GM19372 (cell line): ENCODE data around the gene PRKD2.

ENCODE experiments used
- ATAC-seq: cut with Tn5 transposase; IDR thresholded peaks from one replicate; pipeline ENCODE4 v1.9.1; 2021; ENCODE audit warnings: mild to moderate bottlenecking, low read depth, moderate library complexity; ENCODE audit not compliant: unreplicated experiment

Gene PRKD2

DNA sequence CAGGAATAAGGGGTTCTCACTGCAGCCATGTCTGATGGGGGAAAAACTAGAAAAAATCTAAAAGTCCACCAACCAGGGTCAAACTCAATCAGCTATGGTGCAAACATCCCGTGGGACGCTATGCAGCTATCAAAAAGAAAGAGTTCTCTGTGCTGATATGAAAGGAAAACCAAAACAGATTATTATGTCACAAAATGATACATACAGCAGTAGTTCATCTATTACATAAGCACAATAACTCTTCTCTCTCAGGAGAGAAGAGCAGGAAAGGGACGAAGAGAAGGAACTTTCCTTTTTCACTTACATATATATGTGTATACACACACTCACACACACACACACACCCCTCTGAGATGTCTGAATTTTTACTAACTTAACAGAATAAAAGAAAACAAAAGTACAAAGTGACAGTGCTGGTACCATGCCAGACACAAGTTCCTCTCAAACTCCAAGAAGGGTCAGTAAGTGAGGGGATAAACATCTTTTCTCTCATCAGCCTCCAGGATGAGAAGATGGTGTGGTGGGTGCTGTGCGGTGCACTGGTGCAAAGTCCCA is 26.1 kb upstream of the PRKD2 start:
- no peak for ATAC-seq

DNA sequence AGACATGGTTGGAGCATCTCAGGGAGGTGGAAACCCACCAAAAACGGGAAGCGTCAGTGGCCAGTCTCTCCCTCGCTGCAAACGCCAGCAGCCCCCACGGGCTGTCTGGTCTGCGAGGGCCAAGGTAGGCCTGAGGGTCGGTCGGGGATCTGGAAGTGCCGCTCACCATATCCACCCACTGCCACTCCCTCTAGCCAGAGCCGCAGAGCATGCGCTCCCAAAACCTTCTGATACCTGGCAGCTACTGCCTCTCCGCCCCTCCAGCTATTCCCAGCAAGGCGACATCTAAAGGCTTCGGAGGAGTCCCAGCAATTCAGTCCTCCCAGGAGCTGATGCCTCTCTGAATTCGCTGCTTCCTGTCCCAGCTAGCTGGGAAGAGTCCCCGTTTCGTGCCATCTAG is 24.5 kb upstream of the PRKD2 start:
- ATAC-seq, result no peak

DNA sequence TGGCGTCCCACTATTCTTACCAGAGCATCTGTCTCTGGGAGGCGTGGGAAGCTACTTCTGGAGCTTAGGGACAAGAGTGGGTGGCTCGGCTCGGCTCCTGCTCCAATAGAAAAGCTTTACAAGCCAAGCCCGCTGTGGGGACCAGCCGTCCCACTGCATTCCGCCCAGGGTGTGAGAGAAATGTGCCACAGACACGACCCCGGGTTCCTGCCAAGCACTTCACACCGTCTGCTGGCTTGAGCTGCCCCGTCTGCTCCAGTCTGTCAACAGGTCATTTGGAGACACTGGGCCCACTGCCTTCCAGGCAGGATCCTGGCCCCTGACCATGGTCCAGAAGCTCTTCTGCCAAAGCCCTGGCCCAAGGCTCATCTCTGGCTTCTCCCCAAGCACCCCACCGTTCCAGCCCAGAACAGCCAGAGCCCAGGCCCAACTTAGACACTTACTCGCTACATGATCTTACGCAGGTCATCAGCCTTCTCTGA is 22.4 kb upstream of the PRKD2 start:
- no peak for ATAC-seq

DNA sequence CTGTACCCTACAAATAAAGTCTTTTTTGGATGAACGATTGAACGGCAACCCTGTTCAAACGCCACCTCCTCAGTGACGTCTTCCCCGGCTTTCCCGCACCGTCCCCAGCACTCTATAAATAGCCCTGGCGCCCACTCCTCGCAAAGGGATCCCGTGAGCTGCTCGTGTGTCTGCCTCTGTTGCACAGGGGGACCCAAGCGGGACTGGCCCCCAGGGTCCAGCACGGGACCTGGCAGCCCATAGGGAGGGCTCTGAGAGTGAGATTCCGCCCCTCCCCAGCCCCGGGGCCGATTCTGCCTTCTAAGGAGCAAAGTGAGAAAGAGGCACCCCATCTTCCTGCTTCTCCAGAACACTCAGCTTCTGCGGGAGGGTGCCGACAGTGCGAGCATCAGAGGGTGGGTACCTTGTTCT is 20.9 kb upstream of the PRKD2 start:
- no peak for ATAC-seq

DNA sequence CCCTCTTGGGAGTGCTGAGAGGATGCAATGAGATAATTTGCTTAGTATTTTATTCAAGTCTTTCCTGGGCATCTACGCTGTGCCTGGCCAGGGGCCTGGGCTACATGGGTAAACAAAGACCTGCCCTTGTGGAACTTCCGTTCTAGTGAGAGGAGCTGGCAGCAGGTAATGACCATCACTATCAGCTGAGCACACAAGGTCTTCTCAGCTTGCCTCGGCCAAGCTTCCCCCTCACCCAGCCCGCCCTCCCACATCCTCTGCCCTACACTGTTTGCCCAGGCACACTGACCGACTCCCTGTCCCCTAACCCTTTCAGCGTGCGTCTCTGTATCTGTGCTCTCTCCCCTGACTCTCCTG is 20.4 kb upstream of the PRKD2 start:
- no peak for ATAC-seq

DNA sequence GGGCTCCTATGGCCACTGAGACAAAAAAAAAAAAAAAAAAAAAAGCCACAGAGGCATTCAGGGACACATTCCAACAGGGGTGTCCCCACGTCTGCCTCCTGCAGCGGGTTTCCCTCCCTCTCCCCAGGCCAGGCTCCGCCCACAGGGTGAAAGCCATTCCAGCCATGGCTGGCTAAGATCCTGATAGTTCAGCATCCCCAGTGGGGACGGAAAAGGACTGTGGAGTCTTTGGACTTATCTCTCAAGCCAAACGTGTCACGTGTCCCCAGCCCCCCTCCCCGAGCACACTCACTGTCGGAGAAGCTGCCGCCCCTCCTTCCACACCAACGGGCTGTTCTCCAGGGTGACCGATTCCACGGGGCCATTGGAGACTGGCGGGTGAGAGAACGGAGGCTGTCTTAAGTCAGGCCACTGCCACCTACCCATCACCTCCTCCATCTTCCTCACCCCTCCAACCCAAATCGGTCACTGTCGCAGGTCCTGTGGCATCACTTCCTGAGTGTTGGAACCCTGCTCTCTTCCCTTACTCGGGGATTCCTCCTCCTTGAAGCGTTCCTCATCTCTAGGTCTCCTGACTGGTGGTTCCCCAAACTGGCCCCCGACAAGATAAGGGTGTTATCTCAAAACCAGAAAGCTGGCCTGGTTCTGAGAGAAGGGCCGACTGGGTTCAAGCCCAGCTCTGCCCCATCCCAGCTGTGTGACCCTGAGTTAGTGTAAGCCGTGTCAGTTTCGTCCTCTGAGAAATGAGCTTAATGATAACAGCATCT is 19.8 kb upstream of the PRKD2 start:
- no peak for ATAC-seq

DNA sequence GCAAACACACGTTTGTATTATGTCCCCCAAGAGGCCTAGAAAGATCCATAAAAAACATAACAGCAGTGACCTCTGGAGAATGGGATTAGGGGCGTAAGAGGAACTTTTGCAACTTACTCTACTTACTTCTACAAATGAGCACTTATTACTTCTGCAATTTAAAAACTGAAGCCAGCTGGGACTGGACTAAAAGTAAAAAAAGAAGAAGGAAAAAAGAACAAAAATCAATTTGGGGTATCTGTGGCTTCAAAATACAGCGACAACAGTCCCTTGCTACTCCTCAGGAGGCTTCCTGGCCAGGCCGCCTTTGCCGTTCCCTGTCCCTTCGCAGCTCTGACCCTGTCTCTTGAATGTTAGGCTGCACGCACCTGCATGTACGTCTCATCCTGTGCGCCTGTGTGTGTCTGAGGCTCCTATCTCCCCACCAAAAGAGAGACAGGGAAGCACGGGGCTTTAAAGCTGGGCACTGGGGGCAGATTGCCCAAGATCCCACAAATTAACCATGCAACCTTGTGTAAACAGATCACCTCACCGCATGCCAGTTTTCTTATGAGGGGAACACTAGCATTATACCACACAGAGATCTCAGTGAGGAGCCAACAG is 16.9 kb upstream of the PRKD2 start:
- ATAC-seq, result no peak

DNA sequence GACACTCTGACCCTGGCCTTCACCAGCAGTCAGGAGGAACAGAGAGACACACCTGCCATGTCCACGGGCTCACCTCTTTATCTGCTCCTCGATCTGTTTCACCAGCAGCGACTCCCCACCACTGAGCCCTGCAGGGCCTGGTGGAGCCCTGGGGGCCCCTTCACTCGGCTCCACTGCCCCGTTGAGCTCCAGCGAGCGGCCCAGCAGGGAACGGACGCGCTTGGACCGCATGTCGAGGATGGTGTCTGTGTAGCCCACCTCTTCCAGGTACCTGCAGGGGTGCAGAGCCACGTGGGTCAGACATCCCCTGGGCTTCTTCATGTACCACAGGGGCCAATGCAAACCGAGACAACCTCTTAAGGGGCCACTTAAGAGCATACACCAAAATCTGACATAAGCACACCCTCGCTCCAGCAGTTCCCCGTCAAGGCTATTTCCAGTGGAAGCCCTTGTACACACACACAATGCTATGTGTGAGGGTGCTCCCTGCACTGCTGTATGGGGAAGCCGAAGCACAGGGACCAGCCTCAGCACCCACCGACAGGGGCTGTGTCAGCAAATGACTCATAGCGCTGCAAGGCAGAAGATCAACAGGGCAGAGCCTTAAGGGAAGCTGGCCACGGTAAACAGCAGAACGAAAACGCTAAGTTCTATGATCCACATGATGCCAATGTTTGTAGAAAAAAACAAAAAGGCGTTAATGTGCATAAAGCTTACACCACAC is 16.2 kb upstream of the PRKD2 start:
- no peak for ATAC-seq

DNA sequence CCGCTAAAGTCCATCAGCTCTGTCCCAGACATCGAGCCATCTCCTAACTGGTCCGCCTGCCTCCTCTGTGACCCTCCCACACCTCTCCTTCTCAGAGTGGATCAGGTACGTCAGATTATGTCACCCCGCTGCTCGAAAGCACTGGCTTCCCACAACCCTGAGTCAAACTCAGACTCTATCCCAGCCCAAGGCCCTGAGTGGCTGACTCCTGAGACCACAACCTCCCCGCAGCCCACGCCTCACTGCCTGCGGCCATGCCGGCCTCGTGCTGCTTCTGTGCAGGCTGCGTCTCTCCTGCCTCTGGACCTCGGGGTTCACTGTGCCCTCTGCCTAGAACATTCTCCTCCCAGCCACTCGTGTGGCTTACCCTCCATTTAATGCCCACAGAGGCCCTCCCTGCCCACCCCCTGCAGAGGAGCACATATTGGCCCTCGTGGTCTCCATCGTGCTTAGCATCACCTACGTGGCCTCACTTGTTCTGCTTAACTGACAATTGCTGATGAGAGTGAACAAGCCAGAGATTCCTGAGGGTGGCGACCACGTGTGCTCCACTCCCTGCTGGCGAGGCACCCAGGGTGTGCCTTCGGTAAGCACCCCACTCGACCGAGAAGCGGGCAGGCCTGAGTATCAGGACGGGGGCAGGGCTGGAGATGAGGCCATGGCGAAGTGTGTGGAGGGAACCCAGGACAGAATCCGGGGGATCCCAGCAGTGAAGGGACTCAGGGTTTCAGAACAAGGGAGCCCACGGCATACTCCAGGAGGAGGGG is 15.4 kb upstream of the PRKD2 start:
- ATAC-seq, result no peak

DNA sequence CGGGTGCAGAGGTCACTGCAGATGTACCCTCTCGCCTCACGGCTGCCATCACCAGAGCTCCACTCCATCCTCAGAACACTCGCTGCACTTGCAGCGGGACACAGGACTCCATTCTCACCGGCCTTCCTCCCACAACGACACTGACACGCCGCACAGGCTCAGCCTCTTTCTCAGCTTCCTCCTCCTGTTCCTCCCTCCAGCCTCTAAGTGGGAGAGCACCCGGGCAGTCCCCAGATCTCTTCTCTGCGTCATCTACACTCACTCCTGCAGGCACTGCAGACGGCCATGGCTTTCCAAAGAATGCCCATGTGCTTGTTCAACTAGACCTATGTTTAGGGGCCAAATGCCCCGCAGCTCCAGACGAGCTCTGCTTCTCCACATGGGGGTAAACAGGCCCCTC is 14.7 kb upstream of the PRKD2 start:
- no peak for ATAC-seq

DNA sequence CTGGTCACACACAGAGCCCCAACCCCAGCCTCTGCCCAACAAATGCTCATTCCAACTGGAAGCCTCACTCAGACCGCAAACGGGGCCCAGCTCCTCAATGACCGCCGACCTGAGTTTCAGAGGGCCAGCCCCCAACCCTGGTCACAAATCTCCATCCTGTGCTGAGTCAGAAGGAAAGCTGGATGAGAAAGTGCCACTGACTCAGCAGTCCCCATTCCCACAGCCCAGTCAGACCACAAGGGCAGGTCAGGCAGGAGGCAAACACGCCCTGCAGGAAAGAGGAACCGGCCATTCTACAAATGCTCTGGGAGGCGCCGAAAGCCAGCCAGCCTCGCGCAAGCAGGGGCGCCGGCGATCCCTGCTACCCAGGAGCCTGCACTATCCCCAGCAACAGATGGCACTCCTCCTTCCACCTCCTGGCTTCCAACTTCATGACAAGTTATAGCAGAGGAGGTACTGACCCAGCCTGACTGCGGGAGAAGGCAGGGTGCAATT is 14.1 kb upstream of the PRKD2 start:
- no peak for ATAC-seq

DNA sequence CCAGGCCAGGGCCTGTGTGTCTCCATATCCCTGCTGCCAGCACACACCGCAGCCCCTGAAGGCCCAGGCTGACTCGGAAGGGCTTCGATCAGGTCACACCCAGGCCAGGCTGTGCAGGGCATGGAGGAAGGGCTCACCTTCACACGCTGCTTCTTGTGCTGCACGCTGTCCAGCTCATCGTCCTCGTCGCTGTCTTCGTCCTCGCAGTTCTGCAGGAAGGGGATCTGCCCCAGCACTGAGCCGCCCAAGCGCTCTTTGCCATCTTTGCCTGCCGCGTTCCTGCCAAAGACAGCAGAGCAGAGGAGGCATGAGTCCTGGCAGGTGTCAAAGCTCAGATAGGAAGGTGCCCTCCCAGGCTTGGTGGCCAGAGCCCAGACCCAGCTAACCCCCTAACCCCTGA is 13.7 kb upstream of the PRKD2 start:
- no peak for ATAC-seq

DNA sequence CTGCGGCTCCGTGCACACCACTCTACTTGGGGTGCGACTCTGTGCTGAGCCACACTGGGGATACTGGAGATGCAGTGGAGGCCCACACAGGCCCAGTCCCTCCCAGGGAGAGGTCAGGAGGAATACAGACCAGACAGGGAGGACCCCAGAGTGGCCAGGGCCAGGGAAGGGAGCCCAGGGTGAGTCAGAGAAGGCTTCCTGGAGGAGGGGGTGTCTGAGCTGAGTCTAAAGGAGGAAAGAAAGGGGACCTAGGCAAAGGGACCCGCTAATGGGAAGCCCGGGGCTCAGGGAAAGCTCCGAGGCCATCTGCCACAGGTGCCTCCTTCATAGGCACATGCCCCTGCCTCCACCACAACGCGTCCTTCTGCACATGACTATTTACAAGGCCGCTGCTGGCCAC is 13.3 kb upstream of the PRKD2 start:
- no peak for ATAC-seq

DNA sequence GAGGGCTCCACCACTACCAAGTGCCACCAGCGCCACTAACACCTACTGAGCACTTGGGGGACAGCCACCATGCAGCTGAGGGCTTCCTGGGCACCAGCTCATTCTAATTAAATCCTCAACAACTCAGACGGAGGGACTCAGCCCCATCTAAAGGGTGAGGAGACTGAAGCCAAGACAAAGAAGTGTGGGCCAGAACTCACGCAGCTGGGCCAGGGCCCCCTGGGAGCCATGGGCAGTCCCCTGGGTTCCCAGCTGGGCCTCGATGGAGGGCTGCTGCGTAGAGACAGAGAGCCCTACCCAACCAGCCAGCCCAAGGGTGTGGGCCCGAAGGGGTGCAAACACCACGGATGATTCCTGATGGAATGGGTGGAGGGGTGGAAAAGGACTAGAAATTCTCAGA is 12.8 kb upstream of the PRKD2 start:
- no peak for ATAC-seq

DNA sequence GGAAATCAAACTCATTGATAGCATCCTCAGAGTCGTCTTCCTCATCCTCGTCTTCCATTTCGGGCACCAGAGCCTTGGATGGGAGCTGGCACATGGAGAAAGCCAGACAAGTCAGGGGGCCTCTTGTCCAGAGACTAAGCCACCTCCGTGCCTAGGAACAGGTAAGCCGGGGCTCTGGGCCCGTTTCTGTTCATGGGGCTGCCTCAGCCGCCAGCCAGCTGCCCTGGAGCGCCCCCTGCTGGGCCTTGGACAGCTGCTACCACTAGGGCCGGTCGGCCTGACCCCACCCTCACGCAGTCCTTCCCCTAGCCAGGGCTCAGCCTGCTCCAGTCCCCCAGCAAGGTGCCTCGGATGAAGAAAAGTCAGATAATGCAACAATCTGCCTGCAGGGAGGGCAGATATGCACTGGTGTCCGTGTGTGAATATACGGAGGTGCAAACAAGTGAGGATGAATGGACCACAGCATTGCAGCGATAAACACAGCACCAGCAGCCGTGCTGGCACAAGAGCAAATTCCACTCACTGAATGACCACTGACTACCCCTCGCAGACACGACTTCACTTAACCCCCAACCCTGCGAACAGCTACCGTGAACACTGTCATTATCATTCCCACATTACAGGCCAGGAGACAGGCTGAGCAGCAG is 11.9 kb upstream of the PRKD2 start:
- no peak for ATAC-seq

DNA sequence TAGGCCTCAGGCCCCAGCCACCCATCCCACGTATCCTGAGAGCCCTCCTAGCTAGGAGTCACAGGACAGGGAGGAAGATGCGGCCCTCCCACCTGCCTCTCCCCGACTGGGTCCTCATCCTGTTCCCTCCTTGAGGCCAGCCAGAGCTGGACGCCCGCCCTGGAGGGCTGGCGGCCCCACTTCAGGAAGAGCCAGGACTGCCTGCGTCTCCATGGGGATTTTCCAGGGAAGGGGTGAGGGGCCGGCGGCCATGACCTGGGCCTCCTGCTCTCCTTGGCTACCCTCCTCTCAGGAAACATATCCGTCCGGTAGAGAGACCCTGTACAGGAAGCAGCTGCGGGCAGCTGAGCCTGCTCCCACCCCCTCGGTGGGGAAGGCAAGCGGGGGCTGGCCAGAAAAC is 11.3 kb upstream of the PRKD2 start:
- no peak for ATAC-seq

DNA sequence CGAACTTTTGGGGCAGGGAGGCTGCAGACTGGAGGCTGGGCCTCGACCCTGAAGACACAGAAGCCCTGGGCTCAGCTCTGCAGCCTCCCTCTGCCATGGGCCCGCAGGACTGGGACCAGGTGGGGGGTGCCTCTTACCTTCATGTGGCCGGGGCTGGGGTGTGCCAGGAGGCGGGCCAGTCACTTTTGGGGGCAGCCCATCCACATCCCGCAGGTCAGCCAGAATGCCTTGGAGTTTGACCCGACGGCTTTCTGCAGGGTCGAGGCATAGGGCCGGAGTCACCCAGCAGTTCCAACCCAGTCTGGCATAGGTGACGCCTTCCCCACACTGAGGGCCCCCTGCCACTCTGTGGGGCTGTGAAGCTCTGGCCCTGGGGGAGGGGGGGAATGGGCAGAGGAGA is 10.8 kb upstream of the PRKD2 start:
- ATAC-seq, result no peak

DNA sequence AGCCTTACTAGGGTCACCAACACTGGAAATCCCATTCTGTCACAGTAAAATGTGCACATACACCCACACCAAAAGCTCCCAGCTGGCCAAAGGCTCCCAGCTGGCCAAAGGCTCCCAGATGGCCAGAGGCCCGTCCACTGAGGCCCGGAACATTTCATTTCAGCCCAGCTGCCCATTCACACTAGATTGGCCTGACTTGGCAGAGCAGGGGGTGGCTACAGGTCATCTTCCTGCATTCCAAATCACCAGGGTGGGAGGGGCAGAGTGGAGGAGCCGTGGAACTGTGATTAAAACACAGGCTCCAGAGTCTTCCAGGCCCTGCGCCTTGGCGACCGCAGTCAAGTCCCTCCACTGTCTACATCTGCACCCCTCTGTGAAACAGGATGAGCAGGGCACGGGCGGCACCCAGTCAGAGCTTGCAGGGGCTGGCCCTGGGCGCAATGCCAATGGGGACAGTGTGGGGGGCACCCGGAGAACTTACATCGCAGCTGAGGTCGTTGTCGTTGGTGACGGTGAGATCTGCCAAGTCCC is 10.1 kb upstream of the PRKD2 start:
- ATAC-seq, result no peak

DNA sequence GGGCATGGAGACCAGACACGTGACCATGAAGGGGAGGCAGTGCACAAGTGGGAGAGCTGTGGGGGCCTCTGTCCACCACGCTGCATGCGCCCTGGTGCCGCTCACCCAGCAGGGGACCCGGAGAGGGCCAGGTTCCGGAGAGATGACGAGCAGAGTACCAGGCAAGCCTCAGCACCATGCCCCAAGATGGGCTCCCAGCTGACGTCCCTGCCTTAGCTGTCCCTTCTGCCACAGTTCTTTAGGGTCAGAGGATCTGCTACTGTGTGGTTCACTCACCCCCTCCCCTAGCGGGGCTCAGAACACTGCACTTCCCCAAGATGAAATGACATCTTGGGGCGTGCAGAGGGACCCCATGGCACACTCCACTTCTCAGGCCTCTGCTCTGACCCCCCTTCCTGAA is 9.6 kb upstream of the PRKD2 start:
- no peak for ATAC-seq

DNA sequence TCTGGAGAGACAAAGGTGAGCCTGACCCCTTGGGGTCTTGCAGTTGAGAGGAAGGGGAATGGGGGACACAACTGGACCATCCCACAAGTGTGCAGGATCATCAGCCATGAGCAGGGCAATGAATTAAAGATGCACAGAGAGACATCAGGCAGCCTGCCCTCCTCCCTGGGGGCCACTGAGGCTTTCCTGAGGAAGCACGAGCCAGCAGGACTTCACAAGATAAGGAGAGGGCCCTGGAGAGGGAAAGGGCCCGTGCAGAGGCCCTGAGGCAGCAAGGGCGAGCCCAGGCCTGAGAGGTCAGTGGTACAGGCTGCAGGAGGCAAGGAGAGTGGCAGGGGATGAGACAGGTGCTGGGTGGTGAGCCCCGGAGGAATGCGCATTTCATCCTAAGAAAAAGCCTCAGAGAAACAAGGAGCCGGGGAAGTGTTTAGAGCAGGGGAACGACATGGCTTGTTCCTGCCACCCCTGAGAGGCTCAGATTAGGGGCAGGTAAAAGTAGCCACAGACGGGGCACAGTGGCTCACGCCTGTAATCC is 9.0 kb upstream of the PRKD2 start:
- no peak for ATAC-seq
